Hepatocyte (in vitro differentiated cells): Measurements from ENCODE around the gene PRMT3. TPM values are rescaled to one million over a fixed set of nuclear protein-coding genes. Genes with fewer than 3 reads are reported as not detected.
"Not testable (repeated sequence)": the region's sequence is repeated elsewhere in the genome, so short reads cannot be mapped to it uniquely, and the experiment has no call there.

Source experiments
- DNase-seq: peaks from one replicate; pipeline ENCODE4 v3.0.0-alpha.2; 2016; ENCODE audit warnings: low spot score
- H2AFZ ChIP-seq: fragments of 200-600 bp; sonication (generic); 2 replicates; pipeline ENCODE4 v1.6.0; 2016; ENCODE audit warnings: antibody characterized with exemption, mild to moderate bottlenecking
- H3K27ac ChIP-seq: fragments of 200-600 bp; sonication (generic); 2 replicates; pipeline ENCODE4 v1.5.1; 2016; ENCODE audit warnings: mild to moderate bottlenecking
- H3K27me3 ChIP-seq: fragments of 200-600 bp; sonication (generic); 2 replicates; pipeline ENCODE4 v1.6.1; 2016
- H3K36me3 ChIP-seq: fragments of 200-600 bp; sonication (generic); replicated peaks from 2 replicates; pipeline ENCODE4 v1.5.1; 2016; ENCODE audit warnings: low read depth; ENCODE audit not compliant: insufficient read depth
- H3K4me1 ChIP-seq: fragments of 200-600 bp; sonication (generic); 2 replicates; pipeline ENCODE4 v1.5.1; 2016; ENCODE audit warnings: mild to moderate bottlenecking, moderate library complexity; ENCODE audit not compliant: insufficient read depth
- H3K4me2 ChIP-seq: fragments of 200-600 bp; sonication (generic); 2 replicates; pipeline ENCODE4 v1.6.0; 2016
- H3K4me3 ChIP-seq: fragments of 200-600 bp; sonication (generic); 2 replicates; pipeline ENCODE4 v1.5.1; 2016; ENCODE audit warnings: mild to moderate bottlenecking
- H3K79me2 ChIP-seq: fragments of 200-600 bp; sonication (generic); 2 replicates; pipeline ENCODE4 v1.6.0; 2017; ENCODE audit warnings: mild to moderate bottlenecking
- H3K9me2 ChIP-seq: fragments of 200-600 bp; sonication (generic); replicated peaks from 2 replicates; pipeline ENCODE4 v1.6.0; 2017; ENCODE audit warnings: mild to moderate bottlenecking; ENCODE audit not compliant: insufficient read depth
- H3K9me3 ChIP-seq: fragments of 200-600 bp; sonication (generic); 2 replicates; pipeline ENCODE4 v1.5.1; 2016; ENCODE audit warnings: low read depth, mild to moderate bottlenecking
- H4K20me1 ChIP-seq: fragments of 200-600 bp; sonication (generic); 2 replicates; pipeline ENCODE4 v1.6.0; 2016; ENCODE audit warnings: mild to moderate bottlenecking; ENCODE audit not compliant: insufficient read depth, poor library complexity, severe bottlenecking
- CTCF ChIP-seq: fragments of 200-600 bp; sonication (generic); IDR thresholded peaks from 2 replicates; pipeline ENCODE4 v1.5.1; 2016; ENCODE audit warnings: antibody characterized with exemption, mild to moderate bottlenecking; ENCODE audit not compliant: poor library complexity
- EZH2 ChIP-seq: fragments of 200-600 bp; sonication (generic); IDR thresholded peaks from 2 replicates; pipeline ENCODE4 v1.6.1; 2016; ENCODE audit warnings: antibody characterized with exemption, mild to moderate bottlenecking, borderline replicate concordance
- EZH2phosphoT487 ChIP-seq: fragments of 200-600 bp; sonication (generic); IDR thresholded peaks from one replicate; pipeline ENCODE4 v1.6.1; 2018; ENCODE audit warnings: antibody characterized with exemption, mild to moderate bottlenecking, low read depth, moderate library complexity; ENCODE audit not compliant: unreplicated experiment, severe bottlenecking
- WGBS: methylation state at CpG from one replicate; pipeline ENCODE4 v1.1.6; 2016; ENCODE audit warnings: low lambda C conversion rate; ENCODE audit errors: missing lambda C conversion rate; 5-methylcytosine and 5-hydroxymethylcytosine counted together
- polyA plus RNA-seq: library from polyadenylated mRNA; unstranded; fragments of >200 nt; fragmentation: Nextera tagmentation; extraction: Ambion mirVana; gene quantifications from 2 replicates; pipeline ENCODE4 v1.2.1, GENCODE V29; 2016
- total RNA-seq: library from RNA; depleted of rRNA; stranded (reverse); fragments of >200 nt; gene quantifications from 2 replicates; pipeline ENCODE4 v1.2.3, GENCODE V29; 2014

The PRMT3 gene
- total and polyA plus RNA-seq, 2 experiments from 2014 or later = 9.5 to 18.8 TPM

GRCh38 chr11:20477418-20478090 is 90.0 kb downstream of the PRMT3 start:
- no peak overlapping the region for H3K4me3 ChIP-seq
- WGBS = 69% methylated on average over 7 of the region's 7 CpGs
- H3K9me3 ChIP-seq = no peaks in the 10 kb centered on the region
- no peak overlapping the region for H2AFZ ChIP-seq
- no peak overlapping the region for H3K27ac ChIP-seq
- no peak for TF ChIP-seq EZH2
- no peak for TF ChIP-seq CTCF
- TF ChIP-seq EZH2phosphoT487 = no peak
- H3K36me3 ChIP-seq = no peaks in the 10 kb centered on the region
- no peaks in the 10 kb centered on the region for H3K79me2 ChIP-seq
- DNase-seq = no peak
- H3K9me2 ChIP-seq = no peaks in the 10 kb centered on the region
- H3K4me2 ChIP-seq = no peak overlapping the region
- H3K27me3 ChIP-seq = no peaks in the 10 kb centered on the region
- H4K20me1 ChIP-seq = no peaks in the 10 kb centered on the region
- H3K4me1 ChIP-seq = no peaks in the 10 kb centered on the region

GRCh38 chr11:20479513-20479912 is 92.0 kb downstream of the PRMT3 start:
- H3K9me2 ChIP-seq = no peaks in the 10 kb centered on the region

GRCh38 chr11:20483931-20484330 is 96.4 kb downstream of the PRMT3 start:
- Histone ChIP-seq H3K4me1 (no peaks in the 10 kb centered on the region), H4K20me1 (no peaks in the 10 kb centered on the region), H3K4me2 (no peak overlapping the region), H3K4me3 (no peak overlapping the region), H3K27me3 (no peaks in the 10 kb centered on the region), H3K79me2 (no peaks in the 10 kb centered on the region), H3K9me3 (no peaks in the 10 kb centered on the region), H3K27ac (no peak overlapping the region), H3K9me2 (no peaks in the 10 kb centered on the region), H3K36me3 (no peaks in the 10 kb centered on the region), H2AFZ (no peak overlapping the region)
- 100% methylated on average over 1 of the region's 1 CpG for WGBS
- TF ChIP-seq CTCF = no peak
- no peak for TF ChIP-seq EZH2phosphoT487
- TF ChIP-seq EZH2 = no peak
- DNase-seq = no peak

More at GRCh38 chr11:20479513-20479912, 92.0 kb downstream of the PRMT3 start:
- Histone ChIP-seq H3K36me3 (no peaks in the 10 kb centered on the region), H3K9me3 (no peaks in the 10 kb centered on the region), H3K4me3 (no peak overlapping the region), H3K4me1 (no peaks in the 10 kb centered on the region), H4K20me1 (no peaks in the 10 kb centered on the region), H3K27ac (no peak overlapping the region), H3K79me2 (no peaks in the 10 kb centered on the region), H3K27me3 (no peaks in the 10 kb centered on the region), H2AFZ (no peak overlapping the region), H3K4me2 (no peak overlapping the region)
- no peak for DNase-seq
- 92% methylated on average over 6 of the region's 6 CpGs for WGBS
- no peak for TF ChIP-seq EZH2
- no peak for TF ChIP-seq EZH2phosphoT487
- no peak for TF ChIP-seq CTCF

GRCh38 chr11:20484416-20484815 is 96.9 kb downstream of the PRMT3 start:
- H3K4me2 ChIP-seq, H3K27ac ChIP-seq, H3K4me3 ChIP-seq, H3K79me2 ChIP-seq, H3K36me3 ChIP-seq, H3K27me3 ChIP-seq, H4K20me1 ChIP-seq, H3K4me1 ChIP-seq, H3K9me2 ChIP-seq, H3K9me3 ChIP-seq, H2AFZ ChIP-seq, DNase-seq: not testable (repeated sequence)
- 88% methylated on average over 1 of the region's 1 CpG for WGBS
